Activated CD8-positive, alpha-beta memory T cell treated with anti-CD3 and anti-CD28 coated beads, Interleukin-2, amount 50 U/mL, for 48 hours (primary cell): ENCODE results near the gene GRIK5.
"Not testable (repeated sequence)": the region's sequence is repeated elsewhere in the genome, so short reads cannot be mapped to it uniquely, and the experiment has no call there.

Experiments
- DNase-seq: peaks from one replicate; pipeline ENCODE4 v3.0.0-alpha.2; 2020

GRIK5 gene

GRCh38 chr19:42005504-42005903 is 64.5 kb downstream of the GRIK5 start:
- DNase-seq, result no peak

DNA sequence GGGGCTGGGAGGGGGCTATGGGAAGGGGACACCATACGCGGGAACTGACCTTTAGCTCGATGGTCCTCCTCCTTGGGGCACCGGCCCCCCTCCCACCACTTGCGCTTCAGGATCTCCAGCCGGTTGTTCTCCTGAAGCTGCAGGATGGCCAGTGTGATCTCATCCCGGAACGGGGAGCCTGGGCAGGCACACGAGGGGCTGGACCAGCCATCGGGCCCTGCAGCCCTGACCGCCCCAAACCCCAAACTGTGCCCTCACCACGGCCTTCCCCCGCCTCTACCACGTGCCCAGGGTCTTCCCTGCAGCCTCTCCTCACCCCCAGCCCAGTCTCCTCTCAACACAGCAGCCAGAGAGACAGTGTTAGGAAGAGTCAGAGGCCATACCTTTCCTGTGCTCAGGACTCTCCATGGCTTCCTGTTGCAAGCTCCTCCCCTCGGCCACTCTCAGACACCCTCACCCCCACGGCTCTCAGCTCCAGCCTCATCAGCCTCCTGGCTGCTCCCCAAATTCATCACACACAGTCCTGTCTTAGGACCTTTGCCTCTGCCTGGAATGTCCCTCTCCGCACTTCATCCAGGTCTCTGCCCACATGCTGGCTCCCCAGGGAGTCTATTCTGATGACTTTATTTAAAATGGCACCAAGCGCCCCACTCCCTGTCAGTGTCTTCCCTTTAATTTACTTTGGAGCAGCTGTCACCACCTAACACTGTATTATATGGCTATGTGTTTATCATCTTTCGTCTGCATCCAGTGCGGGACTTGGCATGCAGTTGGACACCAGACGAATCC is 66.3 kb downstream of the GRIK5 start:
- DNase-seq, result no peak

GRCh38 chr19:41999878-42000208 is 70.2 kb downstream of the GRIK5 start:
- no peak for DNase-seq

DNA sequence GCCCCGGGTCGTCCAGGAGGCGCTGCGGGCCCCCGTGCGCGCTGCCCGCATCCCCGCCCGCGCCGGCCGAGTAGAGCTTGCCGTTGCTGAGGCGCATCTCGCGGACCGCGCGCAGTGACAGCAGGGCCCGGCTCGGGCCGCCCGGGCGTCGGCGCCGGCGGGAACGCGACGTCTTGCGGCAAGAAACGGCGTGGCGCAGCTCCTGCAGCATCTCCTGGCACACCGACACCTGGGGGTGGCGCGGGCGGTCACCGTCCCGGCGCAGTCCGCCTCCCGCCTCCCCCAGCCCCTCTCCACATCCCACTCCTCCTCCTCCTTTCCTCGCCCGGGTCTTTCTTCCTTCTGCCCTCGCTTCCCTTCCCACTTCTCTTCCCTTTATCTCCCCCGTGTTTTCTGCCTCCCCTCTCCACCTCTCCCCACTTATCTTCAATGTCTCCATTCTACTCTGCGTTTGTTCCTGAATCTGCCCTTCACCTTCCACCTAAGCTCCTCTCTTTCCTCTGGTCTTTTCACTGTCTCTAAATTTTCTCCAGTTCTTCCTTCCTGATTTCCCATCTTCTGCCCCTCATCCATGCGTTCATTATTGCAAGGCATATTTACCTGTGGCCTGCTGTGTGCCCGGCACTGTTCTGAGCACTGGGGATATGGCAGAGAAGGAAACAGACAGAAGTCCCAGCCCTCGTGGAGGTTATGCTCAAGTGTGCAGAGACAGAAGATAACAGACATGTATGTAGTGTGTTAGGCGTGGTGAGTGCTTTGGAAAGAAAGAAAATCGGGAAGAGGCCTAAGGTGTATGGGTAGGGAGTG is 70.7 kb downstream of the GRIK5 start:
- no peak for DNase-seq

GRCh38 chr19:41998246-41999020 is 71.6 kb downstream of the GRIK5 start:
- peak; percentile 86 for DNase-seq

GRCh38 chr19:41997851-41998229 is 72.2 kb downstream of the GRIK5 start:
- DNase-seq, result no peak

- peak; percentile 79 for DNase-seq
Measured at GRCh38 chr19:41997121-41997850, 72.7 kb downstream of the GRIK5 start.

GRCh38 chr19:41995959-41996797 is 73.8 kb downstream of the GRIK5 start:
- no peak for DNase-seq

- DNase-seq, result no peak
Measured at GRCh38 chr19:41994994-41995958, 74.7 kb downstream of the GRIK5 start.

DNA sequence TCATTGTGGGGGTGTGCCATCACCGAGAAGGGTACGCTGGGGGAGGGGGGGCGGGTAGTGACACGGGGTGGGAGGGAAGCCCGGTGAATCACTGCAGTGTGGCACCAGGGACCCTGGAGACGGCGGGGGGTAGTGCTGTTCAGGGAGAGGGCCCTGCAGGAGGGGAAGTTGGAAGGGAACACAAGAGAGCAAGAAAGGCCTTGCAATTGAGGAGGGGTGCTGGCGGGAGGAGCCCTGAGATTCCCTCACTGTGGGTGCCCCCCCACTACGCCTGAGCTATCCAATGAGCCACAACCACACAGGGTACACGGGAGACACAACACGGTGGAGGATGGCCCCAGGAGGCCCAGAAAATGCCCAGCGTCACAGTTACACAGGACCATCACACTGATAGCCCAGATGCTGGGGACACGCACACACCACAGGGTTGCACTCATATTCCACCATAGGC is 75.5 kb downstream of the GRIK5 start:
- no peak for DNase-seq

DNA sequence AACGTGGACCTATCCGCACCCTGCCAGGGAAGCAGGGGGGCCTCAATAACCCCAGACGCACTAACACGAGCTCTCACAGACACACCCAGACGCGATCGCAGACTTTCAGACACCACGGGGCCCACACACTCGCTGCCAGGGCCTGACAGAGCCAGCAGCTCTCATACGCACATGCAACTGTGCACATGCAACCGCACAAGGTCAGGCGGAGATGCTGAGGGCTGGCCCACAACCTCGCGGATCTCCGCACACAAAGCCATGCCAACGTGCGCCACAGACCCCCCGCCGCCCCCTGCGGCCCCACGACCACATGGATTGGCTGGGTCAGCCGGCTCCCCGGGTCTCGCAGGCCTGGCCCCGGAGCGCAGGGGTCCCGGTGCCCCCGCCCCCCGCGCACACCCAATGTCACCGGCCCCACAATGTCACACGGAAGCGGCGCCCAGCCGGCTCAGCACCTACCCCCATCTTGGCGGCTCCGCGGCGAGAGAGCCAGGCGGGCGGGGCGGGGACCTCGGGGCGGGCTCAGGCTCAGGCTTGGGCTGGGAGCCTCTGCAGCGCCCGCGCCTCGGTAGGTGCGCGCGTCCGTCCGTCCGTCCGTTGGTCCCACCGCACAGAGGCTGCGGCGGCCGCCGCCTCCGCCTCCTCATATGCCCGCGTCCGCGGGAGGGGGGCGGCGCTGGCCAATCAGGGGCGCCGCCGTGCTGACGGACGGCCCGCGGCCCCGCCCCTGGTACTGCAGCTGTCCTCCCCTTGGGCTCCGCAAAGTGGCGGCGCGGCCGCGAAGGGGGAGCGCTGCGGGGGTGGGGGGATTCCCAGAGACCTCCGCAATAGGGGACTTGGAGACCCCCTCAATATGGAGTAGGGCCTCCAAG is 76.2 kb downstream of the GRIK5 start, which contains the start of gene ATP1A3:
TSS of gene ATP1A3 (minus strand) at position 619 of the 872 bp plus-strand sequence. CDS start at position 465, 154 bp downstream.
- peak; percentile 80 for DNase-seq

- DNase-seq, result not testable (repeated sequence)
Measured at GRCh38 chr19:41991925-41992569, 78.0 kb downstream of the GRIK5 start.

DNA sequence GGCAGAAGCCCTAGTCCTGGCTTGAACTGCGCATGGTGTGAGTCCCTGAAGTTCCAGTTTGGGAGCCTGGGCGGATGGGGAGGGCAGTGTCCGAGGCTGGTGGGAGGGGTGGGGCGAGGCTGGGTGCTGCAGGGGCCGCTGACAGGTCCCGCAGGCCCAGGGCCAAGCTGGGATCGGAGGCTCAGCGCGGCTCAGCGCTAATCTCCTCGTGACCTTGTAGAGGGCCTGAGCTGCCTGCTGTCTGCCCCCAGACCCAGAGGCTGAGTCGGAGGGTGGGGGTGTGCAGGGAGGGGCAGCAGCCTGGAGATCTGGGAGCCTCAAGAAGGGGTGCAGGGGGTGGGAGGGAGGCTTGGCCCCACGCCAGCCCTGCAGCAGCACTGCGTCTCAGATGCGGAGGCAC is 79.0 kb downstream of the GRIK5 start:
- DNase-seq, result no peak

DNA sequence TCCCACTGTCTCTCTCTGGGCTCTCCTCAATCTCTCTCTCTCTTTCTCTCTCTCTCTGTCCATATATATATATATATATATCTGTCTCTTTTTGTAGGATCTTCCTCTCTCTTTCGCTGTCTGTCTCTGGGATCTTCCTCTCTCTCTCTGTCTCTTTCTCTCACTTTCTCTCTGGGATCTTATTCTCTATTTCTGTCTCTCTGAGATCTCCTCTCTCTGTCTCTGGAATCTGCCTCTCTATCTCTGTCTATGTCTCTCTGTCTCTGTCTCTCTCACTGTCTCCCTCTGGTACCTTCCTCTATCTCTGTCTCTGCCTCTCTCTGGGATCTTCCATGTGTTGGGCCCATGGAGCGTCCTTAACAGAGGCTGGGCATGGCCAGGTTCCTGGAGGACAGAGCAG is 79.4 kb downstream of the GRIK5 start:
- DNase-seq, result no peak

DNA sequence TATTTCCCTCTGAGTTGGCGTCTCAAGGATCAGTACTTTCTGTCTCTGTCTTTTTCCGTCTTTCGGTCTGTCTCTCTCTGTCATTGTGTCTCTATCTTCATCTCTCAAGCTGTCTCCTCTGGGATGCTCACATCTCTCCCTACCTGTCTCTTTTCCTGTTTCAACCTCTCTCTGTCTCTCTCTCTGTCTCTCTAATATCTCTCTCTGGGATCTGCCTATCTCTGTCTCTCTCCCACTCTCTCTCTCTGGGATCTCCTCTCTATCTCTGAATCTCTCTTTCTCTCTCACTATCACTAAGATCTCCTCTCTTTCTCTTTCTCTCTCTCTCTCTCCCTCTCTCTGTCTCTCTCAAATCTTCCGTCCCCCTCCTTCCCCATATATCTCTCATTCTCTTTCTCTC is 80.0 kb downstream of the GRIK5 start:
- DNase-seq, result no peak

- DNase-seq, result no peak
Measured at GRCh38 chr19:41988947-41989346, 81.1 kb downstream of the GRIK5 start.

- DNase-seq, result no peak
Measured at GRCh38 chr19:41987141-41987860, 82.7 kb downstream of the GRIK5 start.

DNA sequence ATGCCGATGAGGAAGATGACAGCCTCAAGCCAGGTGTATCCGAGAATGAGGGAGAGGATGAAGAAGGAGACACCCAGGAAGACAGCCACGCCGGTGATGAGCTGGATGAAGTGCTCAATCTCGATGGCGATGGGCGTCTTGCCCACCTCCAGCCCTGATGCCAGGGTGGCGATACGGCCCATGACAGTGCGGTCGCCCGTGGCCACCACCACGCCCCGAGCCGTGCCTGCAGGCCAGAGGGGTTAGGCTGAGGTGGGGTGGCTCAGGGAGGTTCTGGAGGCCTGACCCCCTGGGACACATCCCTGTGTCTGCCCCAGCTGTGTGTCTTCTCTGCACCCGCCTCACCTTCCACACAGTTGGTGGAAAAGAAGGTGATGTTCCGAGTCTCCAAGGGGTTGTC is 85.0 kb downstream of the GRIK5 start:
- no peak for DNase-seq
